ENCODE data around the gene PCNA. TPM values are rescaled to one million over a fixed set of nuclear protein-coding genes. Genes with fewer than 3 reads are reported as not detected.

The PCNA gene
- total and polyA plus RNA-seq, 10 of the 15 experiments (the other 5 are each of a cell fraction or from before 2014, with no cell fraction given), result 389 to 694 (median 540) TPM

GRCh38 chr20:5104479-5104878 is 15.3 kb downstream of the PCNA start:
- RAD21 ChIA-PET (ENCODE audit: unreplicated experiment), result interaction anchor here (0.8 to 1.8 kb wide), 2 partner anchors 9 to 106 kb away, joined by 3 to 4 read pairs; no protein-coding TSS in a partner anchor
- Histone ChIP-seq H4K20me1 (ENCODE audit: control insufficient read depth, insufficient read depth) (no peaks in the 10 kb centered on the region), H3K27me3 (replicated peaks in 1 of 2; ENCODE audit: control insufficient read depth in 2 of 2, insufficient read depth in 2 of 2, low read length in 1 of 2) (no peaks in the 10 kb centered on the region), H3K27ac (ENCODE audit: control insufficient read depth, insufficient read depth) (no peak overlapping the region), H3K9me3 (replicated peaks; ENCODE audit: control insufficient read depth, insufficient read depth, low read length) (no peaks in the 10 kb centered on the region), H3K4me3 (no peak overlapping the region), H3K79me2 (ENCODE audit: control insufficient read depth, insufficient read depth, low read length) (no peaks in the 10 kb centered on the region), H3K4me2 (ENCODE audit: control insufficient read depth, insufficient read depth) (no peak overlapping the region), H3K36me3 (ENCODE audit: control insufficient read depth in 2 of 2, insufficient read depth in 2 of 2, low read length in 1 of 2) (peaks cover 2 to 9% of the 10 kb centered on the region in 2 experiments), H2AFZ (ENCODE audit: control insufficient read depth, low read depth, low read length) (no peak overlapping the region), H3K4me1 (ENCODE audit: control insufficient read depth, insufficient read depth, low read length) (no peaks in the 10 kb centered on the region), H3K9ac (ENCODE audit: control insufficient read depth, insufficient read depth, low read length) (no peak overlapping the region)
- BruUV-seq (replicated peaks), result TSS peak; percentile 11
- 98% methylated on average over 2 of the region's 2 CpGs for WGBS (ENCODE audit: insufficient coverage, insufficient replicate concordance, low lambda C conversion rate, missing lambda C conversion rate)
- in situ Hi-C loops (cut with MboI) (loop anchor here (5.0 kb wide), 1 partner anchor 107 kb away; no protein-coding TSS in a partner anchor), intact Hi-C loops (cut with micrococcal nuclease; ENCODE audit: unreplicated experiment) (loop anchor here (5.0 kb wide), 2 partner anchors 132 to 497 kb away; no protein-coding TSS in a partner anchor)
- no peak for ATAC-seq
- DNase-seq (ENCODE audit: low read depth, low spot score), result no peak
- no peak for FAIRE-seq
- SMC1A ChIA-PET (ENCODE audit: uncharacterized antibody, unreplicated experiment), result interaction anchor here (1.1 kb wide), 1 partner anchor 16 kb away, joined by 3 read pairs; no protein-coding TSS in a partner anchor
- CTCF ChIA-PET, result interaction anchor here (1.1 to 1.2 kb wide), 3 partner anchors 11 to 151 kb away, joined by 3 read pairs; no protein-coding TSS in a partner anchor
- no peak for TF ChIP-seq TAF1 (IDR thresholded peaks at IDR 0.05; ENCODE audit: borderline replicate concordance, low read depth, low read length)
- no peak for TF ChIP-seq CHD1 (IDR thresholded peaks at IDR 0.05; ENCODE audit: low read depth, low read length)
- TF ChIP-seq RELA (IDR thresholded peaks at IDR 0.05; ENCODE audit: borderline replicate concordance, partially characterized antibody), result no peak
- TF ChIP-seq POLR2AphosphoS2 (IDR thresholded peaks at IDR 0.05; ENCODE audit: low read depth, low read length), result no peak
- TF ChIP-seq PBX3 (IDR thresholded peaks at IDR 0.05; ENCODE audit: insufficient replicate concordance, low read depth, low read length), result no peak
- TF ChIP-seq ELK1 (IDR thresholded peaks at IDR 0.05; ENCODE audit: low read depth, low read length), result no peak
- no peak for TF ChIP-seq JUNB (IDR thresholded peaks at IDR 0.05)
- TF ChIP-seq USF1 (IDR thresholded peaks at IDR 0.05; ENCODE audit: borderline replicate concordance, extremely low read length, insufficient read depth, low read depth, low read length), result no peak
- no peak for TF ChIP-seq EED (IDR thresholded peaks at IDR 0.05; ENCODE audit: low read depth)
- no peak for TF ChIP-seq KDM1A (IDR thresholded peaks at IDR 0.05; ENCODE audit: borderline replicate concordance)
- TF ChIP-seq TCF3 (IDR thresholded peaks at IDR 0.05; ENCODE audit: borderline replicate concordance, insufficient read depth, low read depth, low read length), result no peak
- no peak for TF ChIP-seq CEBPZ (IDR thresholded peaks at IDR 0.05; ENCODE audit: low read depth, low read length)
- no peak for TF ChIP-seq IKZF1 (conservative IDR thresholded peaks at IDR 0.05)
- TF ChIP-seq RBBP5 (conservative IDR thresholded peaks at IDR 0.05), result no peak
- no peak for TF ChIP-seq MYC (IDR thresholded peaks at IDR 0.05; ENCODE audit: insufficient read depth, insufficient read length, insufficient replicate concordance, low read length, severe bottlenecking)
- TF ChIP-seq SIN3A (IDR thresholded peaks at IDR 0.05; ENCODE audit: low read depth, low read length), result no peak
- POLR2A ChIA-PET, result no interaction called here
